C4-2B (cell line): Measurements from ENCODE around the gene RDH8.

Source experiments
- H3K27ac ChIP-seq: fragments of 450-650 bp; 2 replicates; pipeline ENCODE4 v1.5.1; 2017
- CTCF ChIP-seq: fragments of 450-650 bp; conservative IDR thresholded peaks from 2 replicates; pipeline ENCODE4 v1.5.1; 2017; ENCODE audit warnings: mild to moderate bottlenecking
- ZFX ChIP-seq: fragments of 450-650 bp; IDR thresholded peaks from 2 replicates; pipeline ENCODE4 v1.6.1; 2017

The RDH8 gene

DNA sequence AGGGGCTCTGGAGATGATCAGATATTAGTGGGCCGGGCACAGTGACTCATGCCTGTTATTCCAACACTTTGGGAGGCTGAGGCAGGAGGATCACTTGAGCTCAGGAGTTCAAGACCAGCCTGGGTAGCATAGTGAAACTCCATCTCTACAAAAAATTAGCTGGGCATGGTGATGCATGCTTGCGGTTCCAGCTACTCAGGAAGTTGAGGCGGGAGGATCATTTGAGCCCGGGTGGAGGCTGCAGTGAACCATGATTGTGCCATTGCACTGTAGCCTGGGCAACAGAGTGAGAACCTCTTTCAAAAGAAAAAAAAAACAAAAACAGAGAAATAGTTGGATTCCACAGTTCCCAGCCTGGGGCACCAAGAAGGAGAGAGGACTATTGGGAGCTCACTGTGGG is 54.9 kb downstream of the RDH8 start:
- TF ChIP-seq ZFX (no peak), CTCF (no peak)
- no peak overlapping the region for H3K27ac ChIP-seq

DNA sequence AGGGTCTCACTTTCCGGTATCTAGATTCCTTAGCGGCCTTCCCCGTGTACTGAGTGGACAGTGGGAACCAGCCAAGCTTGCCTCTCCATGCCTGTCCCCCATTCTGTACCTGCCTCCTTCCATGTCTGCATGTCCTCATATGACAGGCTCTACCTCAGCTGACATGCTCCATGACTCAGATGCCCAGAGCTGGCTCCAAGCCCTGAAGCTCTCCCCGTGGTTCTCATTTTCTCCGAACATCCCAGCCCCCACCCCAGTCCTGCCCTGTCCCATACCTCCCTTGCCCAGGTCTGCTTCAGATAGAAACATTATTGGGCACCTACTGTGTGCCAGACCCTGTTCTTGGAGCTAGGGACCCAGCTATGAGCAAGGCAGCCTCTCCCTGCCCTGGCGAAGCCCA is 55.8 kb downstream of the RDH8 start:
- no peak overlapping the region for H3K27ac ChIP-seq
- TF ChIP-seq ZFX (no peak), CTCF (no peak)

GRCh38 chr19:10070730-10071446 is 57.6 kb downstream of the RDH8 start:
- no peak overlapping the region for H3K27ac ChIP-seq
- TF ChIP-seq ZFX = no peak
- no peak for TF ChIP-seq CTCF
